Astrocyte (in vitro differentiated cells and primary cell): Measurements from ENCODE around the gene DEXI. TPM values are rescaled to one million over a fixed set of nuclear protein-coding genes. Genes with fewer than 3 reads are reported as not detected.

Experiments
- DNase-seq: peaks from one replicate; pipeline ENCODE4 v3.0.0-alpha.2; 2010; ENCODE audit warnings: low read depth
- FAIRE-seq: peaks from 2 replicates; lab custom pipeline; 2011; peaks lifted over from hg19 to GRCh38; lab: Jason Lieb, UNC
- H2AFZ ChIP-seq: 2 replicates; pipeline ENCODE4 v1.6.0; 2012; ENCODE audit warnings: low read depth, low read length, inconsistent platforms
- H3K27ac ChIP-seq: 2 replicates; pipeline ENCODE4 v1.5.1; 2011; ENCODE audit warnings: low read depth, low read length, inconsistent platforms
- H3K27me3 ChIP-seq: 2 replicates; pipeline ENCODE4 v1.6.0; 2011; ENCODE audit warnings: low read length, inconsistent platforms; ENCODE audit not compliant: insufficient read depth
- H3K36me3 ChIP-seq: 2 replicates; pipeline ENCODE4 v1.5.1; 2011; ENCODE audit warnings: low read length, inconsistent platforms; ENCODE audit not compliant: insufficient read depth
- H3K4me1 ChIP-seq: 2 replicates; pipeline ENCODE4 v1.5.1; 2011; ENCODE audit warnings: low read length, inconsistent platforms; ENCODE audit not compliant: insufficient read depth
- H3K4me2 ChIP-seq: 2 replicates; pipeline ENCODE4 v1.6.0; 2012; ENCODE audit warnings: low read length, inconsistent platforms
- H3K4me3 ChIP-seq: 2 replicates; pipeline ENCODE4 v1.5.1; 2011; ENCODE audit warnings: low read depth, mild to moderate bottlenecking, low read length, inconsistent platforms; ENCODE audit not compliant: insufficient read depth
- H3K79me2 ChIP-seq: 2 replicates; pipeline ENCODE4 v1.6.0; 2012; ENCODE audit warnings: mild to moderate bottlenecking, low read length, inconsistent platforms; ENCODE audit not compliant: insufficient read depth
- H3K9ac ChIP-seq: 2 replicates; pipeline ENCODE4 v1.6.0; 2012; ENCODE audit warnings: mild to moderate bottlenecking, low read length, inconsistent platforms
- H3K9me3 ChIP-seq: 2 replicates; pipeline ENCODE4 v1.5.1; 2012; ENCODE audit warnings: low read depth, mild to moderate bottlenecking, low read length, inconsistent platforms; ENCODE audit not compliant: insufficient read depth
- H4K20me1 ChIP-seq: 2 replicates; pipeline ENCODE4 v1.6.0; 2012; ENCODE audit warnings: low read length, inconsistent platforms; ENCODE audit not compliant: insufficient read depth
- H3K27ac Mint-ChIP-seq: one replicate; pipeline ENCODE4 v1.8.0; 2021; ENCODE audit warnings: mild to moderate bottlenecking, mixed read lengths; ENCODE audit not compliant: unreplicated experiment
- H3K27me3 Mint-ChIP-seq: one replicate; pipeline ENCODE4 v1.8.0; 2021; ENCODE audit warnings: low read depth, mixed read lengths; ENCODE audit not compliant: unreplicated experiment
- H3K36me3 Mint-ChIP-seq: one replicate; pipeline ENCODE4 v1.8.0; 2021; ENCODE audit warnings: low read depth, mixed read lengths; ENCODE audit not compliant: unreplicated experiment
- H3K4me1 Mint-ChIP-seq: one replicate; pipeline ENCODE4 v1.8.0; 2021; ENCODE audit warnings: low read depth, mixed read lengths; ENCODE audit not compliant: unreplicated experiment
- H3K4me3 Mint-ChIP-seq: one replicate; pipeline ENCODE4 v1.8.0; 2021; ENCODE audit warnings: mild to moderate bottlenecking, moderate library complexity, mixed read lengths; ENCODE audit not compliant: unreplicated experiment
- H3K9me3 Mint-ChIP-seq: one replicate; pipeline ENCODE4 v1.8.0; 2021; ENCODE audit warnings: mild to moderate bottlenecking, mixed read lengths; ENCODE audit not compliant: unreplicated experiment
- EZH2 ChIP-seq: IDR thresholded peaks from 2 replicates; pipeline ENCODE4 v1.6.1; 2012; ENCODE audit warnings: mild to moderate bottlenecking, low read length, inconsistent platforms; ENCODE audit not compliant: insufficient read depth
- total RNA-seq: library from RNA; stranded (reverse); gene quantifications from 2 replicates; pipeline ENCODE4 v1.2.1, GENCODE V29; 2021
- TF ChIP-seq, protein P1 (sequence below): IDR thresholded peaks from 2 replicates; pipeline ENCODE4 v1.5.1; 2011; ENCODE audit warnings: low read depth, mild to moderate bottlenecking, inconsistent platforms, low read length, moderate library complexity; ENCODE audit not compliant: insufficient read depth

The DEXI gene
- total RNA-seq, 1 donor from 2014 or later = 39.8 TPM

DNA sequence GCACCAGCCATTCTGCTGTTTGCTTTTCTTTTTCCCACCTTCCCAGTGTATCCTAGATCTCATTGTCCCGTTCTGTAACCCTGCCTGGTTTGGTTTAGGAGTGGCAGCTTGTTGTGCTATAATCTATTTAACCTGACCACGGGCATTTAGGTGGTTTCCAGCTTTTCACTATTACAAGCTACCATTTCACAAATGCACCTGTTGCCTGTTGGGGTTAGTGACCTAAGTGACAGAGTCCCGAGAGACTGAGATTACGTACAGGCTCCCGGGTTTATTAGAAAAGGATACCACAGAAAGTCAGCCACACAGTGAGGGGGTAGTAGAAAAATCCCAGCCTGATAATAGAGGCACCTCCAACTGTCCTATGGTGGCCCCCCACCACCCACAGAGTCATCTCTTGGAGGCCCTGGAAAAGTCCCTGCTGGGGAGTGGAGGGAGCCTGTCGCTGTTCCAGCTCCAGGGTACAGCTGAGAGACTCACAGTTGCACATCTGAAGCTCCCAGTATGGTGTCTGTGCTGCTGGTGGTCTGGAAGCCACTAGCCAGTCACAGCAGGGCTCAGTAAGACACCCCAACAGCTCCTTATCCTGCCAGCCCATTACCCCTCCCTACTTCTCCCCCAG lies 23.3 kb upstream of the DEXI start:
- Histone ChIP-seq H3K4me2 (no peak overlapping the region), H3K27ac (no peak overlapping the region), H2AFZ (no peak overlapping the region), H3K79me2 (no peaks in the 10 kb centered on the region), H3K9ac (no peak overlapping the region), H3K36me3 (peaks cover 4% of the 10 kb centered on the region), H3K9me3 (no peaks in the 10 kb centered on the region), H4K20me1 (peaks cover 12% of the 10 kb centered on the region), H3K4me3 (no peak overlapping the region), H3K27me3 (no peaks in the 10 kb centered on the region), H3K4me1 (peaks cover 20% of the 10 kb centered on the region)
- Mint-ChIP-seq H3K27me3 (no peaks in the 10 kb centered on the region), H3K9me3 (peaks cover 2% of the 10 kb centered on the region), H3K4me1 (peaks cover 30% of the 10 kb centered on the region), H3K36me3 (peaks cover 20% of the 10 kb centered on the region), H3K4me3 (no peak overlapping the region), H3K27ac (no peak overlapping the region)
- TF ChIP-seq, protein P1, sequence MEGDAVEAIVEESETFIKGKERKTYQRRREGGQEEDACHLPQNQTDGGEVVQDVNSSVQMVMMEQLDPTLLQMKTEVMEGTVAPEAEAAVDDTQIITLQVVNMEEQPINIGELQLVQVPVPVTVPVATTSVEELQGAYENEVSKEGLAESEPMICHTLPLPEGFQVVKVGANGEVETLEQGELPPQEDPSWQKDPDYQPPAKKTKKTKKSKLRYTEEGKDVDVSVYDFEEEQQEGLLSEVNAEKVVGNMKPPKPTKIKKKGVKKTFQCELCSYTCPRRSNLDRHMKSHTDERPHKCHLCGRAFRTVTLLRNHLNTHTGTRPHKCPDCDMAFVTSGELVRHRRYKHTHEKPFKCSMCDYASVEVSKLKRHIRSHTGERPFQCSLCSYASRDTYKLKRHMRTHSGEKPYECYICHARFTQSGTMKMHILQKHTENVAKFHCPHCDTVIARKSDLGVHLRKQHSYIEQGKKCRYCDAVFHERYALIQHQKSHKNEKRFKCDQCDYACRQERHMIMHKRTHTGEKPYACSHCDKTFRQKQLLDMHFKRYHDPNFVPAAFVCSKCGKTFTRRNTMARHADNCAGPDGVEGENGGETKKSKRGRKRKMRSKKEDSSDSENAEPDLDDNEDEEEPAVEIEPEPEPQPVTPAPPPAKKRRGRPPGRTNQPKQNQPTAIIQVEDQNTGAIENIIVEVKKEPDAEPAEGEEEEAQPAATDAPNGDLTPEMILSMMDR = no peak
- no peak for TF ChIP-seq EZH2
- DNase-seq (no peak), FAIRE-seq (no peak)

DNA sequence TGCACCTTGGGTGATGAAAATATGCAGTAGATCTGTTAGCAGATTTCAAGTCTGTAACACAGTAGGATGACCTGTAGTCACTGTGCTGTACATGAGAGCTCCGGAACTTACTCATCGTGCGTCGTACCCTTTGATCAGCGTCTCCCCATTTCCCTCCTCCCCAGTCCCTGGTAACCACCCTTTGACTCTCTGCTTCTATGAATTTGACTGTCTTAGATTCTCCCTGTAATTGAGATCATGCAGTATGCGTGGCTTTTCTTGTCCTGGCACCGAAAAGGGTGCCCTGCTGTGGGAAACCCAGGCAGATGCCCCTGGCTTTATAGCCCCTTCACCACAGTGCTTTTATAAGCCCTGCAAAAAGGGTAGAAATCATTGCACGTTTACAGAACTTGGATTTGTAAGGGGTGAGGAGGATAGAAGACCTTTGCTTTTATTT lies 22.6 kb upstream of the DEXI start:
- Histone ChIP-seq H4K20me1 (peaks cover 12% of the 10 kb centered on the region), H3K9me3 (no peaks in the 10 kb centered on the region), H2AFZ (no peak overlapping the region), H3K79me2 (no peaks in the 10 kb centered on the region), H3K27ac (no peak overlapping the region), H3K4me2 (no peak overlapping the region), H3K36me3 (peaks cover 4% of the 10 kb centered on the region), H3K9ac (no peak overlapping the region), H3K4me1 (peaks cover 24% of the 10 kb centered on the region), H3K4me3 (no peak overlapping the region), H3K27me3 (no peaks in the 10 kb centered on the region)
- H3K27me3 Mint-ChIP-seq = no peaks in the 10 kb centered on the region
- H3K36me3 Mint-ChIP-seq = peaks cover 19% of the 10 kb centered on the region
- peaks cover 2% of the 10 kb centered on the region for H3K9me3 Mint-ChIP-seq
- H3K4me3 Mint-ChIP-seq = no peak overlapping the region
- TF ChIP-seq EZH2 = no peak
- TF ChIP-seq, protein P1 = no peak
- H3K27ac Mint-ChIP-seq = no peak overlapping the region
- peaks cover 36% of the 10 kb centered on the region for H3K4me1 Mint-ChIP-seq
- no peak for FAIRE-seq
- DNase-seq = no peak
